Measurements from ENCODE around the gene FPR2. TPM values are rescaled to one million over a fixed set of nuclear protein-coding genes. Genes with fewer than 3 reads are reported as not detected.

The FPR2 gene
- total and polyA plus RNA-seq, 4 donors: 0.15 to 4.1 (median 2.4) TPM

DNA sequence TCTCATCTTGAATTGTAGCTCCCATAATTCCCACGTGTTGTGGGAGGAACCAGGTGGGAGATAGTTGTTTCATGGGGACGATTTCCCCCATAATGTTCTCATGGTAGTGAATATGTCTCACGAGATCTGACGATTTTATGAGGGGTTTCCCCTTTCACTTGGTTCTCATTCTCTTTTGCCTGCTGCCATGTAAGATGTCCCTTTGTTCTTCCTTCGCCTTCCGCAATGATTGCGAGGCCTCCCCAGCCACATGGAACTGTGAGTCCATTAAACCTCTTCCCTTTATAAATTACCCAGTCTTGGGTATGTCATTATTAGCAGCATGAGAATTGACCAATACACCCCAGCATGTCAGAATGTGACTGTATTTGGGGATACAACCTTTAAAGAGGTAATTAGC, 5.4 kb upstream of the FPR2 start:
- no peak for DNase-seq (ENCODE audit: low spot score)
- WGBS: 81% methylated on average over 7 of the region's 7 CpGs

GRCh38 chr19:51761696-51762095, 716 bp downstream of the FPR2 start:
- no peaks in the 10 kb centered on the region for H3K36me3 ChIP-seq (ENCODE audit: control insufficient read depth in 4 of 4, insufficient read depth in 3 of 4, low read depth in 1 of 4, low read length in 3 of 4)
- peaks cover 0 to 2% (median 0%) of the 10 kb centered on the region in 4 donors for H3K27me3 ChIP-seq (ENCODE audit: control insufficient read depth in 4 of 4, insufficient read depth in 4 of 4, low read length in 3 of 4)
- H3K27ac ChIP-seq (ENCODE audit: low read depth in 1 of 2, low read length in 2 of 2): no peak overlapping the region
- 73% methylated on average over 7 of the region's 7 CpGs for WGBS
- H3K4me1 ChIP-seq (ENCODE audit: control insufficient read depth in 4 of 4, insufficient read depth in 4 of 4, low read length in 3 of 4): no peaks in the 10 kb centered on the region
- TF ChIP-seq JUND (IDR thresholded peaks at IDR 0.05) (no peak), TAF1 (conservative IDR thresholded peaks at IDR 0.05) (no peak), HNF4A (conservative IDR thresholded peaks at IDR 0.05) (no peak), NR2F2 (IDR thresholded peaks at IDR 0.05) (no peak), FOXA1 (IDR thresholded peaks at IDR 0.05) (no peak), YY1 (IDR thresholded peaks at IDR 0.05) (no peak), GABPA (IDR thresholded peaks at IDR 0.05 in 1 of 2, conservative IDR thresholded peaks at IDR 0.05 in 1 of 2) (no peak), RXRA (IDR thresholded peaks at IDR 0.05) (no peak), REST (IDR thresholded peaks at IDR 0.05) (no peak)
- TF ChIP-seq, protein P1, sequence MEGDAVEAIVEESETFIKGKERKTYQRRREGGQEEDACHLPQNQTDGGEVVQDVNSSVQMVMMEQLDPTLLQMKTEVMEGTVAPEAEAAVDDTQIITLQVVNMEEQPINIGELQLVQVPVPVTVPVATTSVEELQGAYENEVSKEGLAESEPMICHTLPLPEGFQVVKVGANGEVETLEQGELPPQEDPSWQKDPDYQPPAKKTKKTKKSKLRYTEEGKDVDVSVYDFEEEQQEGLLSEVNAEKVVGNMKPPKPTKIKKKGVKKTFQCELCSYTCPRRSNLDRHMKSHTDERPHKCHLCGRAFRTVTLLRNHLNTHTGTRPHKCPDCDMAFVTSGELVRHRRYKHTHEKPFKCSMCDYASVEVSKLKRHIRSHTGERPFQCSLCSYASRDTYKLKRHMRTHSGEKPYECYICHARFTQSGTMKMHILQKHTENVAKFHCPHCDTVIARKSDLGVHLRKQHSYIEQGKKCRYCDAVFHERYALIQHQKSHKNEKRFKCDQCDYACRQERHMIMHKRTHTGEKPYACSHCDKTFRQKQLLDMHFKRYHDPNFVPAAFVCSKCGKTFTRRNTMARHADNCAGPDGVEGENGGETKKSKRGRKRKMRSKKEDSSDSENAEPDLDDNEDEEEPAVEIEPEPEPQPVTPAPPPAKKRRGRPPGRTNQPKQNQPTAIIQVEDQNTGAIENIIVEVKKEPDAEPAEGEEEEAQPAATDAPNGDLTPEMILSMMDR (IDR thresholded peaks at IDR 0.05; ENCODE audit: low read depth, low read length, missing input control): no peak
- no peak overlapping the region for H3K9ac ChIP-seq (ENCODE audit: low read depth in 1 of 2, low read length in 2 of 2)
- peaks cover 0 to 2% (median 0%) of the 10 kb centered on the region in 4 donors for H3K9me3 ChIP-seq (ENCODE audit: control insufficient read depth in 4 of 4, low read length in 3 of 4)
- H3K4me3 ChIP-seq (ENCODE audit: low read depth in 1 of 3, low read length in 3 of 3): no peak overlapping the region
- no peak for DNase-seq (ENCODE audit: low spot score)

More for the DNA sequence above, 5.4 kb upstream of the FPR2 start:
- Histone ChIP-seq H3K27me3 (ENCODE audit: control insufficient read depth in 4 of 4, insufficient read depth in 4 of 4, low read length in 3 of 4) (no peaks in the 10 kb centered on the region), H3K9me3 (ENCODE audit: control insufficient read depth in 4 of 4, low read length in 3 of 4) (peaks cover 0 to 3% (median 1%) of the 10 kb centered on the region in 4 donors), H3K4me1 (ENCODE audit: control insufficient read depth in 4 of 4, insufficient read depth in 4 of 4, low read length in 3 of 4) (peaks cover 0 to 2% (median 0%) of the 10 kb centered on the region in 4 donors), H3K9ac (ENCODE audit: low read depth in 1 of 2, low read length in 2 of 2) (no peak overlapping the region), H3K4me3 (ENCODE audit: low read depth in 1 of 3, low read length in 3 of 3) (no peak overlapping the region), H3K27ac (ENCODE audit: low read depth in 1 of 2, low read length in 2 of 2) (no peak overlapping the region), H3K36me3 (ENCODE audit: control insufficient read depth in 4 of 4, insufficient read depth in 3 of 4, low read depth in 1 of 4, low read length in 3 of 4) (no peaks in the 10 kb centered on the region)
- TF ChIP-seq GABPA (IDR thresholded peaks at IDR 0.05 in 1 of 2, conservative IDR thresholded peaks at IDR 0.05 in 1 of 2): no peak

GRCh38 chr19:51765086-51765485, 4.1 kb downstream of the FPR2 start:
- WGBS: 65% methylated on average over 5 of the region's 5 CpGs
- H3K36me3 ChIP-seq (ENCODE audit: control insufficient read depth in 4 of 4, insufficient read depth in 3 of 4, low read depth in 1 of 4, low read length in 3 of 4): no peaks in the 10 kb centered on the region
- DNase-seq (ENCODE audit: low spot score): no peak
- H3K27ac ChIP-seq (ENCODE audit: low read depth in 1 of 2, low read length in 2 of 2): peak overlapping the region in 1 of 2 donors; percentile 37
- H3K27me3 ChIP-seq (ENCODE audit: control insufficient read depth in 4 of 4, insufficient read depth in 4 of 4, low read length in 3 of 4): peaks cover 0 to 2% (median 0%) of the 10 kb centered on the region in 4 donors
- no peaks in the 10 kb centered on the region for H3K4me1 ChIP-seq (ENCODE audit: control insufficient read depth in 4 of 4, insufficient read depth in 4 of 4, low read length in 3 of 4)
- no peak overlapping the region for H3K9ac ChIP-seq (ENCODE audit: low read depth in 1 of 2, low read length in 2 of 2)
- peaks cover 0 to 5% (median under 1%) of the 10 kb centered on the region in 4 donors for H3K9me3 ChIP-seq (ENCODE audit: control insufficient read depth in 4 of 4, low read length in 3 of 4)
- H3K4me3 ChIP-seq (ENCODE audit: low read depth in 1 of 3, low read length in 3 of 3): no peak overlapping the region
- TF ChIP-seq FOXA1 (IDR thresholded peaks at IDR 0.05) (no peak), GABPA (IDR thresholded peaks at IDR 0.05 in 1 of 2, conservative IDR thresholded peaks at IDR 0.05 in 1 of 2) (no peak), RAD21 (IDR thresholded peaks at IDR 0.05) (no peak), HNF4A (conservative IDR thresholded peaks at IDR 0.05) (no peak), EGR1 (IDR thresholded peaks at IDR 0.05; ENCODE audit: low read depth in 2 of 2) (no peak), ZBTB33 (IDR thresholded peaks at IDR 0.05) (no peak), REST (IDR thresholded peaks at IDR 0.05) (no peak), NR2F2 (IDR thresholded peaks at IDR 0.05) (no peak), YY1 (IDR thresholded peaks at IDR 0.05) (no peak), SP1 (IDR thresholded peaks at IDR 0.05) (no peak), TAF1 (conservative IDR thresholded peaks at IDR 0.05) (no peak), HNF4G (IDR thresholded peaks at IDR 0.05) (no peak)
